Vagina (tissue), 2 donors: Measurements from ENCODE around the gene MCRS1.

ENCODE experiments used
- POLR2A ChIP-seq, 2 donors: fragments of 450-650 bp; IDR thresholded peaks; one replicate each; pipeline ENCODE4 v1.6.1; 2017; ENCODE audit warnings: antibody characterized with exemption in 2 of 2, mild to moderate bottlenecking in 2 of 2, moderate library complexity in 2 of 2
- POLR2AphosphoS5 ChIP-seq, 2 donors: sonication (generic); formaldehyde crosslinking; IDR thresholded peaks; one replicate each; pipeline ENCODE4 v1.9.0; 2017; ENCODE audit warnings: antibody characterized with exemption in 2 of 2, mild to moderate bottlenecking in 2 of 2, low read depth in 1 of 2; ENCODE audit not compliant: insufficient read depth in 1 of 2
- TF ChIP-seq, protein P1 (sequence below), 3 experiments: fragments of 450-650 bp in 2 of 3; fragments of 200-600 bp in 1 of 3; sonication (generic) in 1 of 3; IDR thresholded peaks; one replicate each; pipeline ENCODE4 v1.5.1; 2017 to 2019; ENCODE audit warnings: antibody characterized with exemption in 3 of 3, mild to moderate bottlenecking in 2 of 3, moderate library complexity in 2 of 3

DNA sequence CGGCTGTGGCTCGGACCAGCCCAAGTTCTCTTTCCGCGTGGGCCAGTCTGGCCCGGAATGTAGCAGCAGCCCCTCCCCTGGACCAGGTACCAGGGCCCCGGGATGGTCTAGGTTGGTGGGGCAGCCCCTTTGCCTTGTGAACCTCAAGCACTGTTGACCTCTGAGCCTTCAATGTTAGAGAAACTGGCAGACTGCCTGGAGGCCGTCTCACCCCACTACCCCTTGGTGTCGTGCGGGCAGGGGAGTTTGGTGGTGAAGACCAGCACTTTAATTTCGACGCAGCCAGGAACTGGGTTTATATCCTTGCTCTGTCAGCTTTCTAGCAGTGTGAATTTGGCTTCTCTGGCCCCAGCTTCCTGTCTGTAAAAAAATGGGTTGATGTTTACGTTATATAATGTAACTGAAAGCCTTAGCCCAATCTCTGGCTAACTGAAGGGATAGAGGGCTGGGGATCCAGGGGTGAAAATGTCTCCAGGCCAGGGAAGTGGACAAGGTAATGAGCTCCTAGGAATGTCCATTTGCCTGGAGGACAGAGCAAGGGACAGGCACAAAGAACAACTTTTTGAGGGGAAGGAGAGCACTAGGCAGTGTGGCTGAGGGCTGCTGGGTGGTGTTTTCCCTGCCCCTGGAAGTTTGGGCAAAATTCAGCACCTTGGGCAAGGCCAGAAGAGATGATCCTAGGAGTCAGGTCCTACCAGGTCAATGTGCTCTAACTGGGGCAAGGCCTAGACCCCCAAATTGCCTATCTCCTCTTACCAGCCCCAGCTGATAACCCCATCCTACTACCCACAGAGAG, 11.4 kb downstream of the MCRS1 start:
- TF ChIP-seq POLR2A (IDR thresholded peaks at IDR 0.05) (no peak), POLR2AphosphoS5 (IDR thresholded peaks at IDR 0.05; ENCODE audit: insufficient read depth in 1 of 2, low read depth in 1 of 2) (no peak)
- TF ChIP-seq, protein P1, sequence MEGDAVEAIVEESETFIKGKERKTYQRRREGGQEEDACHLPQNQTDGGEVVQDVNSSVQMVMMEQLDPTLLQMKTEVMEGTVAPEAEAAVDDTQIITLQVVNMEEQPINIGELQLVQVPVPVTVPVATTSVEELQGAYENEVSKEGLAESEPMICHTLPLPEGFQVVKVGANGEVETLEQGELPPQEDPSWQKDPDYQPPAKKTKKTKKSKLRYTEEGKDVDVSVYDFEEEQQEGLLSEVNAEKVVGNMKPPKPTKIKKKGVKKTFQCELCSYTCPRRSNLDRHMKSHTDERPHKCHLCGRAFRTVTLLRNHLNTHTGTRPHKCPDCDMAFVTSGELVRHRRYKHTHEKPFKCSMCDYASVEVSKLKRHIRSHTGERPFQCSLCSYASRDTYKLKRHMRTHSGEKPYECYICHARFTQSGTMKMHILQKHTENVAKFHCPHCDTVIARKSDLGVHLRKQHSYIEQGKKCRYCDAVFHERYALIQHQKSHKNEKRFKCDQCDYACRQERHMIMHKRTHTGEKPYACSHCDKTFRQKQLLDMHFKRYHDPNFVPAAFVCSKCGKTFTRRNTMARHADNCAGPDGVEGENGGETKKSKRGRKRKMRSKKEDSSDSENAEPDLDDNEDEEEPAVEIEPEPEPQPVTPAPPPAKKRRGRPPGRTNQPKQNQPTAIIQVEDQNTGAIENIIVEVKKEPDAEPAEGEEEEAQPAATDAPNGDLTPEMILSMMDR (IDR thresholded peaks at IDR 0.05), result no peak
